Peyer's patch (tissue), 4 donors: Measurements from ENCODE around the gene AAR2. TPM values are rescaled to one million over a fixed set of nuclear protein-coding genes. Genes with fewer than 3 reads are reported as not detected.

Experiments used
- DNase-seq, 3 donors: peaks; one replicate each; pipeline ENCODE4 v3.0.0-alpha.2; 2017 to 2019
- H3K27ac ChIP-seq, 4 donors: fragments of 200-600 bp; sonication (generic); one replicate each; pipeline ENCODE4 v1.5.1; 2016 to 2019
- H3K27me3 ChIP-seq, 2 donors: fragments of 200-600 bp; sonication (generic); one replicate each; pipeline ENCODE4 v1.5.1; 2019
- H3K36me3 ChIP-seq, 3 donors: fragments of 200-600 bp; sonication (generic); one replicate each; pipeline ENCODE4 v1.5.1; 2016 to 2019
- H3K4me1 ChIP-seq, 4 donors: fragments of 200-600 bp; sonication (generic); one replicate each; pipeline ENCODE4 v1.5.1; 2016 to 2019
- H3K4me3 ChIP-seq, 4 donors: fragments of 200-600 bp; sonication (generic); 1 replicate in 3 of 4; 2 replicates in 1 of 4; pipeline ENCODE4 v1.5.1; 2016 to 2019; ENCODE audit warnings: mild to moderate bottlenecking in 1 of 4
- H3K9me3 ChIP-seq, 4 donors: fragments of 200-600 bp; sonication (generic); one replicate each; pipeline ENCODE4 v1.5.1; 2016 to 2019; ENCODE audit warnings: mild to moderate bottlenecking in 1 of 4
- CTCF ChIP-seq, 6 experiments: fragments of 450-650 bp in 4 of 6; fragments of 200-600 bp in 2 of 6; sonication (generic) in 1 of 6; IDR thresholded peaks; one replicate each; pipeline ENCODE4 v1.5.1; 2017 to 2019; ENCODE audit warnings: antibody characterized with exemption in 6 of 6, mild to moderate bottlenecking in 3 of 6, moderate library complexity in 1 of 6
- POLR2A ChIP-seq, 2 donors: fragments of 450-650 bp; IDR thresholded peaks; one replicate each; pipeline ENCODE4 v1.5.1; 2017; ENCODE audit warnings: antibody characterized with exemption in 2 of 2, mild to moderate bottlenecking in 2 of 2, moderate library complexity in 2 of 2
- total RNA-seq, 4 donors: library from RNA; depleted of rRNA; stranded (reverse); fragments of >200 nt; gene quantifications; one replicate each; pipeline ENCODE4 v1.1.0, GENCODE V29; 2016

AAR2 gene
- total RNA-seq, 4 donors from 2014 or later, result 17.3 to 30.3 (median 29.5) TPM

DNA sequence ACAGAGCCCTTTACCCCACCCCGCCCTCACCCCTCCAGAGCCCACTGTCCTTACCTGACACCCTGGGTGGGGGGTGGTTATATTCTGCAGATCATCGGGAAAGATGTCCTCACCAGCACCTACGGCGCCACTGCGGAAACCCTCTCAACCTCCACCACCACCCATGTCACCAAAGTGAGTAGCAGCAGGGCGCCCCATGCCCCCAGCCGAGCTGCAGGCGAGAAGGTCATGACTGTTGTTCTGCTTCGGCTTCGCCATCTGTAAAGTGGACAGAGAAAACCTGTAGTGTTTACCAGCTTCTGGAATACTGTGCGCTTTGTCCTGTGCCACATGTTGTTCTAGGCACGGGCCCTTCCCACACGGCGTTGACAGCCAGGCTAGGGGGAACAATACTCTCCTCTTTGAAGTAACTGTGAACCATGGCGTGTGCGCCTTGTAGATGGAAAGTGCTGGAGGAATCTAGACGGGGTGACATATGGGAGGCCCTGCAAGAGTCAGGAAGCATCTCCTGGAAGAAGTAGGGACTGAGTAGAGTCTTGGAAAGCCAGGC lies 16.5 kb upstream of the AAR2 start:
- no peak for DNase-seq
- Histone ChIP-seq H3K4me1 (no peaks in the 10 kb centered on the region), H3K4me3 (no peak overlapping the region), H3K36me3 (peaks cover 0 to 8% (median 0%) of the 10 kb centered on the region in 3 donors), H3K27me3 (no peaks in the 10 kb centered on the region), H3K27ac (no peak overlapping the region), H3K9me3 (no peaks in the 10 kb centered on the region)
- TF ChIP-seq CTCF (IDR thresholded peaks at IDR 0.05) (no peak), POLR2A (IDR thresholded peaks at IDR 0.05) (no peak)

DNA sequence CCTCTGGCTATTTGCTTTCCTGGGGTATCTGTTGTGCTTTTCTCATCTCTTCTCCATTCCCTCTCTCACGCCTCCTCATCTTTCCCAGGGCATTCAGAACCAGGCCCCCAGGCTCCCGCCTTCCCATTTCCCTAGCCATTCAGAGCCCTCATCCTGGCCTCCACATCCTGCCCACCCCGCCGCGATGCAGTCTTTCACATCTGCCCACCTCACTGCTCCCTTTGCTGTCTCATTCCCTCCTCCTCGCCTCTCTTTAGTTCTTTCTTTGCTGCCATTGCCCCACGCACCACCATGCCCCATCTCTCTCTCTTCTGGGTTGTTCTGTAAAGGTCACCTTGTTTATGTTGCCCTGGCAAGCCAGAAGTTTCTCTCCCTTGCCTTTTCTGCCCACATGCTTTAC lies 10.6 kb upstream of the AAR2 start:
- Histone ChIP-seq H3K4me1 (no peaks in the 10 kb centered on the region), H3K27ac (no peak overlapping the region), H3K36me3 (peaks cover 0 to 10% (median 0%) of the 10 kb centered on the region in 3 donors), H3K27me3 (no peaks in the 10 kb centered on the region), H3K4me3 (no peak overlapping the region), H3K9me3 (no peaks in the 10 kb centered on the region)
- TF ChIP-seq POLR2A (IDR thresholded peaks at IDR 0.05), result no peak
- no peak for TF ChIP-seq CTCF (IDR thresholded peaks at IDR 0.05)
- DNase-seq, result no peak

GRCh38 chr20:36228770-36229169 lies 7.5 kb upstream of the AAR2 start:
- H3K4me3 ChIP-seq, result no peak overlapping the region
- H3K27ac ChIP-seq, result no peak overlapping the region
- no peaks in the 10 kb centered on the region for H3K27me3 ChIP-seq
- no peak for DNase-seq
- H3K9me3 ChIP-seq, result no peaks in the 10 kb centered on the region
- peaks cover 0 to 10% (median 0%) of the 10 kb centered on the region in 3 donors for H3K36me3 ChIP-seq
- TF ChIP-seq CTCF (IDR thresholded peaks at IDR 0.05), result no peak
- H3K4me1 ChIP-seq, result no peaks in the 10 kb centered on the region

DNA sequence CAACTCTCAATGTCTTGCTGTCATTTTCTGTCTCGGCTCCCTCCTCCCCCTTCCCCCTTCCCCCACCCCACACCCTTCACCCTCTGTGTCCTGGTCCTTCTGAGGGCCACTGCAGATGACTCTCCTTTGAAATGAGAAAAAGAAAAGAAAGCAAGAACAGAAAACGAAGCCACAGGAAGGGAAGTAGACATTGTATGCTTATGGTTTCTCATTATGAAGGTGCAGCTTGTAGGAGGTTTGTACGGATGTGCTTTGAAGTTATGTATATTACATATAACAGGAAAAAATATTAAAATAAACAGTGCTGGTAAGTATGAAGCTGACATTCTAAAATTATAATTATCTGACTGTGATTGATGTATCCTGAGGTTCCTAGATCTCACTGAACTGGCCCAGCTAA lies 6.3 kb upstream of the AAR2 start:
- H3K27me3 ChIP-seq, result no peaks in the 10 kb centered on the region
- no peak overlapping the region for H3K4me3 ChIP-seq
- no peak overlapping the region for H3K27ac ChIP-seq
- H3K9me3 ChIP-seq, result no peaks in the 10 kb centered on the region
- H3K36me3 ChIP-seq, result peaks cover 0 to 10% (median 0%) of the 10 kb centered on the region in 3 donors
- no peak for DNase-seq
- TF ChIP-seq CTCF (IDR thresholded peaks at IDR 0.05), result no peak
- no peak for TF ChIP-seq POLR2A (IDR thresholded peaks at IDR 0.05)
- H3K4me1 ChIP-seq, result no peaks in the 10 kb centered on the region

DNA sequence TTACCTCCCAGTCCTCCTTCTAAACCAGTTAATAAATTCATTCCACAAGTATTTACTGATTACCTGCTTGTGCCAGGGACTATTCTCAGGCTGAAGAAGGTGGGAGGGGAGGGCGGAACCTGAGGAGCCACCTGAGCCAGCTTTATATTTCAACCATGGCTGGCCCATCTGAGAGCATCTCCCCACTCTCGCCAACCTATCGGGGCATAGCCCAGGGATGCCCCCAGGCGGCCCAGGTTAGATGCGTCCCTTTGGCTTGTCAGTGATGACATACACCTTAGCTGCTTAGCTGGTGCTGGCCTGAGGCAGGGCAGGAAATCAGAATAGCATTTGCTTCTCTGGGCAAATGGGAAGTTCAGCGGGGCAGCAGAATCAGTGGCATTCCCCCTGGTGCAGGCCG lies 4.9 kb upstream of the AAR2 start:
- no peak overlapping the region for H3K27ac ChIP-seq
- peaks cover 0 to 6% (median 0%) of the 10 kb centered on the region in 4 donors for H3K4me1 ChIP-seq
- DNase-seq, result no peak
- TF ChIP-seq POLR2A (IDR thresholded peaks at IDR 0.05) (no peak), CTCF (IDR thresholded peaks at IDR 0.05) (no peak)
- peaks cover 0 to 10% (median 0%) of the 10 kb centered on the region in 3 donors for H3K36me3 ChIP-seq
- no peaks in the 10 kb centered on the region for H3K27me3 ChIP-seq
- H3K4me3 ChIP-seq, result no peak overlapping the region
- no peaks in the 10 kb centered on the region for H3K9me3 ChIP-seq
